Stimulated activated CD4-positive, alpha-beta T cell treated with anti-CD3 and anti-CD28 coated beads, TNF-alpha, amount 100 ng/mL, for 4 hours (primary cell): ENCODE measurements around the gene ACSBG1.

ENCODE experiments used
- DNase-seq, 3 experiments: peaks; one replicate each; pipeline ENCODE4 v3.0.0-alpha.2; 2020; ENCODE audit warnings: low read depth in 3 of 3

The ACSBG1 gene

DNA sequence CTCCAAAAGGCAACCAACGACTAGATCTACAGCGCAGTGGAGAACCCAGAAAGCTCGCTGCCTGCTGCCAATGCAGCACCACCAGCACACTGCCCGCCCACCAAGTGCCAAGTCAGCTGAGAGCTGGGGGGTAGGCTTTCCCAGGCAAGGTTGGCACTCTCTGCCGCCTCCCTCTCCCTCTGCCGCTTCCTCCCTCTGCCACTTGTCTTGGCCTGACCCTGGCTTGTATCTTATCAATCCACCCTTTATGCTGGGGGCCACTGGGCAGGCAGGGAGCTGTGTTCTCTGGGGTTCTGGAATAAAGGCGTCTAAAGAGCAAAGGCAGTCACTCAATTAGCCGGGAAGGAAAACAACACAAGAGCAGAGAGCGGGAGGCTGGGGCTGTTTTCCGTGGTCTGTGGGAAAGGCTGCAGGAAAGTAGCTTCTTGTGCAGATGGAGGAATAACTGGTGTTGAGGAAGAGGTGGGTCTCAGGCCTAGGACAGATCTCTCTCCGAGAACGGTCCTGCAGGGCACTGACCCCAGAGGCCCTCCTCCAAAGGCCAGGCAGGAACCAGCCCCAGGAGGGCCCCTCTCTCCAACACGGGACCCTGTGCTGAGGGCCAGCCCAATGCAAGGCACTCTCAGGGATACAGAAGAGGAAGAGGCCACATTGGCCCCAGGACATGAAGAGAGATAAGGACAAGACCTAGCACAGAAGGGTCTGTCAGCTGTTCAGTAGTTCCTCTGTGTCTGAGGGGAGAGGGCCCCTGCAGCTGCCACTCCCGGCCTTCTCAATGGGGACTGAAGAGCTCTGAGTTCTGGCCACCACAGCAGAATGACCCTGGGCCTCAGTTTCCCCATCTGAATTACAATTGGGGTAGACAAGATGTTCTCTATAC is 30.8 kb downstream of the ACSBG1 start:
- DNase-seq, result no peak

- DNase-seq, result no peak
Measured at GRCh38 chr15:78201281-78202190, 32.8 kb downstream of the ACSBG1 start.

DNA sequence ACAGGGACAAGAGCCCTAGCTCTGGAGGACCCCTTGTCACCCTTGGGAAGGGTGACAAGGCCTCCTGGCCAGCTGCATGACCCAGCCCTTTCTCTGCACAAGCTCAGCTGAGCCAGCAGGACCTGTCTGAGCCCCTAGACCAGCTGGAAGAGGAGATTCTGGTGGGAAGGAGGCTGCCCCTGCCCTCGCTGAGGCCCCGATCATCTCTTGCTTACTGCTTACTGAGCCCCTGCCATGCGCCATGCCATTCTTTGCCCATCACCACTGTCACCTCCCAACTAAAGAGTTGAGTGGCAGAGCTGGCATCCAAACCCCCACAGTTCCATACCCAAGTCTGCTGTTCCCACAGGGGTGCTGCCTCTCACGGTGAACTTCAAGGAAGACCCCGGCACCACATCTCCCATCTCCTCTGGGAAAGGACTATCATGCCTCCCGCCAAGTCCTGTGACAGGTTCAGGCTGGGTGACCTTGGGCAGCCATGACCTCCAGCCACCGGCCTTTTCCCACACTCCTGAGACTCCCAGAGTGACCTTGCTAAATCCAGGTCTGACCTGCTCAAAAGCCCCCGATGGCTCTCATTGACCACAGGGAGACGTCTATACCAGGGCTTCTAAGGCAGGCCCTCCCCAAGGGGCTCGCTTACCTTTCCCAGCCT is 34.0 kb downstream of the ACSBG1 start:
- DNase-seq, result no peak

- DNase-seq, result no peak
Measured at GRCh38 chr15:78197632-78198031, 36.7 kb downstream of the ACSBG1 start.

DNA sequence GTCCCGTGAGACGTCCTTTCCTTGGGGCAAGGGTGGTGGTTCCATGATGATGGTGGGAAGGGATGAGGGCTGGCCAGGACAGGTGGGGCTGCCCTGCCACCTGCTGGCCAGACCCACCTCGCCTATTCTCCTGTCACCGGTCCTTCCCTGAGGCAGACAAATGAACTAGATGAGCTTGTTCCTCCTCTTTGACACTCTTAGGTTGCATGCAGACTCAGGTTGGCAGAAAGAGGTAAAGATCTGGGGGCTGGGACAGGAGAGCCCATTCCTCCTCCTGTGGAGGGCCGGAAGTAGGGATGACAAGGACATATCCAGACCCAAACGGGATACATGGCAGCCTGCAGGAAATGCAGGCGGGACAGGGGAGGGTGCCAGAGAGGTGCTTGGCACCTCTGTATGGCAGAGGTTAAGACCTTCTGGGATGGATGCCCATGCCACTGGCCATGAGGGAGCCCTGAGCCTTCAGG is 38.6 kb downstream of the ACSBG1 start:
- peak; percentile 13 to 33 (median 17) for DNase-seq

GRCh38 chr15:78194568-78194925 is 39.8 kb downstream of the ACSBG1 start:
- no peak for DNase-seq

GRCh38 chr15:78193731-78194567 is 40.4 kb downstream of the ACSBG1 start:
- DNase-seq, result no peak

DNA sequence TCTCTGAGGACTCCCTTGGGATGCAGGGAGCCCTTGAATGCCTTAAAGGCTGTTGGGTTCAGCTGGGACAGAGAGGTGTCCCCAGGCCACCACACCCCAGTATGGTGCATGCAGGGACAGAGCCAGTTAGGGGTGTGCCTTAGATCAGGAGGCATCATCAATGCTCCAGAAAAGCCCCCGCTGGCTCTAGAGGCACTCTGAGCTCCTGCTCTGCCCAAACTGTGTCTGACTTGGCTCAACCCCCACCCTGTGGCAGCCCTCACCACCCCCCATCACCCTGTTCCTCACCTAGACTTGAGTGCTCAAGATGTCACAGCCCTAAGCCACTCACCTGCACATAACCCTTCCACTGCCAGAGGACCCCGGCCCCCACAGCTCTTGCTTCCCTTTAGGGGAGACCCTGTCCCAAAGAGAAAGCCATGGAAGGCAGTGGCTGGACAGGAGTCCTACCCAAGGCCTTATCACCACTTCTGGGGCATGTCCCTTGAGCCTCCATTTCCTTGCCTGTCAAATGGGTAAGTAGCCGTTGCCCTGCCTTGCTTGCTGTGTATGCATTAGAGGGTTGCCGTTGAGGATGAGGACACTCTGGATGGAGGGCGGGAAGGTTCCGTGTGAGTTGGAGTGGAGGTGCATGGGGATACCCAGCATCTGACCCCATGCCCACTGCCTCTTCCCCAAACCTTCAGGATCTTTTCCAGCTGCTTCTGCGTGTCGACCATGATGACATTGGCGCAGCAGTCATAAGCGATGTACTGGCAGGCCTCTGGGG is 41.4 kb downstream of the ACSBG1 start:
- no peak for DNase-seq

DNA sequence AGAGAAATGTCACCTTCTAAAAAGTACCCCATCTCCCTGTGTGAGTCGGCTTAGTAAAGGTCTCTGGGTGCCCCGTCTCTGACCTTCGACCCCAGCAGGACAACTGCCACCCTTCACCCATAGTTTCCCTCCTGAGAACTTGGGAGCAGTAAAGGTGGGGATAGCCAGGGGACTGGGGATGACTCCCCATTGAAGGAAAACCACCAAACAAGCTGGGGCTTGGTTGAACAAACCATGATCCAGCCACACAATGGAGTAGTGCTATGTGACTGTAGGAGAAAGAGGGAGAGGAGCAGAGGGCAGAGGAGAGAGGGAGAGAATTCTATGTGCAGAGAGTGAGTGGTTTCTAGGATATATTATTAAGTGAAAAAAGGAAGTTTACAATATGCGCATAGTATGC is 51.5 kb downstream of the ACSBG1 start:
- no peak for DNase-seq

GRCh38 chr15:78182336-78182700 is 52.0 kb downstream of the ACSBG1 start:
- DNase-seq, result no peak

DNA sequence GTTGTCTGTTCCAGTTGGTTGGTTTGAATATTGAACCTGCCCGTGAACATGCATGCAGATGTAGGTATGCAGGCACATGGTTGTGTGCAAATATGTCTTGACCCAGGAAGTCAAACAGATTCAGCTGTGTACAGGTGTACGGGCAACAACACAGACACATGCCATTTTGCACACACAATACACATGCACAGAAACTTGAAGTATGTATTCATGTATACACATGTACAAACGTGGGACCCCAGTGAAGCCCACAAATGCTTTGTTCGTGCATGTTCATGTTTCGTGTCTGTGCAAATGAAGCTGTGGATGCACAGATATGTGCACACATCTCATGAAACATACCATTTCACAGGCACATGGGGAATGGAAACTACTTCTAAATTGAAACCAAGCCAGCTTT is 54.5 kb downstream of the ACSBG1 start:
- DNase-seq, result no peak

GRCh38 chr15:78179286-78179840 is 55.0 kb downstream of the ACSBG1 start:
- DNase-seq, result no peak

DNA sequence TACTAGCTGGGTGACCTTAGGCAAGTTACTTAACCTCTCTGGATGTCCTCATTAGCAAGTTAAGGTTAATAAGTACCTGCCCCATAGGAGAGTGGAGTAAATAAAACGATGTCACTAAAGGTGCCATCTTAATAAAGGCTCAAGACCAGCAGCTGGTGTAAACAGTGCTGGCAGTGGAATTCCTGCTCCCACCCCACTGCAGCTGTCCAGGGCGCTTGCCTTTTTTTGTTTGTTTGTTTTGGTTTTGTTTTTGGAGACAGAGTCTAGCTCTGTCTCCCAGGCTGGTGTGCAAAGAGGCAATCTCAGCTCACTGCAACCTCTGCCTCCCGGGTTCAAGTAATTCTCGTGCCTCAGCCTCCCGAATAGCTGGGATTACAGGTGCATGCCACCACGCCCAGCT is 56.3 kb downstream of the ACSBG1 start:
- no peak for DNase-seq

- DNase-seq, result no peak
Measured at GRCh38 chr15:78177447-78177873, 56.9 kb downstream of the ACSBG1 start.

DNA sequence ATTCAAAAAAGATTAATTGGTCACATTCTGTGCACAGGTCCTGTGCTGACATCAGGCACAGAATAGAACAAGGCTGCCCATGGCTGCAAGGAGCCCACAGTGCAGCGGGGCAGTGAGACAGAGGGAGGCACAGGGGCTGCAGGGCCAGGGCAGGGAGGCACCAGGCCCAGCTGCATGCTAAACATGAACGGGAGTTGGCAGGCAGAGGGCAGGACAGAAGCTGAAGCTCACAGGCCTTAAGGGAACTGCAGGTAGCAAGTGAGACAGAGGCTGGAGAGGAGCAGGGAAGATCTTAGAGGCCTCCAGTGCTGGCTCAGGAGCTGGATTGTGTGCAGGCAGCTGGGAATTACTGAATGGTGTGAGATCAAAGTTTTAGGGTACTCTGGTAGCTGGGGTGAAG is 59.0 kb downstream of the ACSBG1 start:
- DNase-seq, result no peak

GRCh38 chr15:78174401-78174800 is 60.0 kb downstream of the ACSBG1 start:
- no peak for DNase-seq

DNA sequence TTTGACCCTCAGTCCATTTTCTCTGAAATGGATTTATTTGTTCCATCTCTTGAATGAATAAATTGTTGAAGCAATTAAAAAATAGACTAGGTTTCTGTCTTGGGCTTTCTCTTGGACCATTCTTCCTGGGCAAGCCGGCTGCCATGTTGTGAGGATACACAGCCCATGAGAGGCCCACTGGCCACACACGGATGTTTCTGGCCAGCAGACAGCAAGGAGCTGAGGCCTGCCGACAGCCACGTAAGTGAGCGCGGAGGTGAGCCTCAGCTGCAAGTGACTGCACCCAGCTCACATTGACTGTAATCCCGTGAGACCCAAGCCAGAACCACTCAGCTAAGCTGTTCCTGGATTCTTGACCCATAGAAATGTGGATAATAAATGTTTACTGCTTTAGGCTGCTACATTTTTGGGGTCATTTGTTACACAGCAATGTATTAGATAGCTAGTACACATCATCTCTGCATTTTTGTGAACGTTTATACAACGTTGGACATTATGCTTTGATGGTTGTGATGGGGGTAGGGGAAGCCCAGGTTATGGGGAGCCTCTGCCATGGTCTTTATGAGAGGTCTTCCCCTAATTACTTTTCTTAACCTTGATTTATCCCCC is 62.4 kb downstream of the ACSBG1 start:
- no peak for DNase-seq

GRCh38 chr15:78170848-78171773 is 63.3 kb downstream of the ACSBG1 start:
- DNase-seq, result no peak

- no peak for DNase-seq
Measured at GRCh38 chr15:78168608-78169007, 65.8 kb downstream of the ACSBG1 start.
